Memory B cell (primary cell): ENCODE results near the gene RNF213.

Source experiments
- ATAC-seq: fragments of 150-1000 bp; cut with Tn5 transposase; 2 replicates; pipeline ENCODE4 v1.10.0; 2021; ENCODE audit warnings: low read depth, mild to moderate bottlenecking, moderate library complexity
- DNase-seq, 2 donors: peaks; one replicate each; pipeline ENCODE4 v3.0.0; 2022; ENCODE audit warnings: low spot score in 2 of 2
- H3K27ac Mint-ChIP-seq: one replicate; pipeline ENCODE4 v1.8.0; 2022; ENCODE audit warnings: mild to moderate bottlenecking, moderate library complexity, mixed read lengths
- H3K27me3 Mint-ChIP-seq: one replicate; pipeline ENCODE4 v1.8.0; 2022; ENCODE audit warnings: mixed read lengths
- H3K36me3 Mint-ChIP-seq: one replicate; pipeline ENCODE4 v1.8.0; 2022; ENCODE audit warnings: mild to moderate bottlenecking, mixed read lengths
- H3K4me1 Mint-ChIP-seq: one replicate; pipeline ENCODE4 v1.8.0; 2022; ENCODE audit warnings: mixed read lengths
- H3K4me3 Mint-ChIP-seq: one replicate; pipeline ENCODE4 v1.8.0; 2022; ENCODE audit warnings: mild to moderate bottlenecking, moderate library complexity, mixed read lengths
- H3K9me3 Mint-ChIP-seq: one replicate; pipeline ENCODE4 v1.8.0; 2022; ENCODE audit warnings: mixed read lengths

The RNF213 gene

DNA sequence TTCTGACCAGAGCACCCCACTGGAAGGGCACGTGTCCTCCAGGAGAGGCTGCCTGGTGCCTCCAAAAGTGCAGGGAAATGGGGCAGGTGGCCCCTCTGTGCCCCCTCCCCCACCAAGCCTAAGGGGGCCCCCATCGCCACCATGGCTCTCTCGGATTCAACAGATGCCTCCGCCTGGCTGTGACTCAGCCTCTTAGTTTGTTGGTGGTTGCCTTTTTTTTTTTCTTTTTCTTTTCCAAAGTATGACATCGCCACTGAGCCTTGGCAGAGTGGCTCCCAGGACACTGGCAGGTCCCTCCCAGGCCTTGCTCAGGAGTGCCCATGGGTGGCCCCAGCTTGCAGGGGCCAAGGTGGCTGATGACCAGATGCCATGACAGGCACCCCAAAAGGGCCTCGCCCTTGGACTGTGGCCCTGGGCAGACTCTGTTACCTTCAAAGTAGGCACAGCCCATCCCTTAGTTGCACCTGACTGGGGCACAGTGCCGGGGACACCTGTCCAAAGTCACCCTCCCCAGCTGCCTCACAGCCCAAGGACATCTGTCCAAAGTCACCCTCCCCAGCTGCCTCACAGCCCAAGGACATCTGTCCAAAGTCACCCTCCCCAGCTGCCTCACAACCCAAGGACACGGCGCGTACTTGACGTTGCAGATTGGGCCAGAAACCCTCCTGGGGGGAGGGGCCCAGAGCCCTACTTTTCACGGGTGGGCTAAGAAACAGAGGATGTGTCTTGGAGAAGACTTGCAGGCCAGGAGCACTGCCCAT lies 186.2 kb downstream of the RNF213 start:
- peaks cover 4% of the 10 kb centered on the region for H3K36me3 Mint-ChIP-seq
- H3K27me3 Mint-ChIP-seq = peaks cover 6% of the 10 kb centered on the region
- ATAC-seq = no peak
- no peaks in the 10 kb centered on the region for H3K9me3 Mint-ChIP-seq
- DNase-seq = no peak
- no peak overlapping the region for H3K4me3 Mint-ChIP-seq
- no peak overlapping the region for H3K27ac Mint-ChIP-seq
- H3K4me1 Mint-ChIP-seq = peaks cover 2% of the 10 kb centered on the region

DNA sequence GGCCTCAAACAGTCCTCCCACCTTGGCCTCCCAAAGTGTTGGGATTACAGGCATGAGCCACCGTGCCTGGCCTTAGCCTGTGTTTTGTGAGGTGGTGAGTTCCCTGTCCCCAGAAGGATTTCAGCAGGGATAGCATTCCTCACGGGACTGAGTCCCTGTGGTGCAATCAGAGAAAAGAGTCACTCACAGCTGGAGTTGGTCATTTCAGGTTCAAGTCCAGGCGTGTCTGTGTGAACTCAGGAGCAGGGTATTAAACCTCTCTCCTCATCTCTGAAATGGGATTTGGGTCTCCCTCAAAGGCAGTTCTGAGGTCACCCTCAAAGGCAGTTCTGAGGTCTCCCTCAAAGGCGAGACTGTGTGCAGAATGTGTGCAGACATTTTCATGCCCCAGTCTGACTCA lies 187.1 kb downstream of the RNF213 start:
- no peak for ATAC-seq
- Mint-ChIP-seq H3K36me3 (no peaks in the 10 kb centered on the region), H3K9me3 (no peaks in the 10 kb centered on the region), H3K4me3 (no peak overlapping the region), H3K27me3 (peaks cover 2% of the 10 kb centered on the region), H3K27ac (no peak overlapping the region), H3K4me1 (no peaks in the 10 kb centered on the region)
- no peak for DNase-seq
